HepG2 (cell line): ENCODE results near the gene RAPH1. TPM values are rescaled to one million over a fixed set of nuclear protein-coding genes. Genes with fewer than 3 reads are reported as not detected.
"Not testable (repeated sequence)": the region's sequence is repeated elsewhere in the genome, so short reads cannot be mapped to it uniquely, and the experiment has no call there.

Experiments
- ATAC-seq: fragments of 200-7000 bp; cut with Tn5 transposase; 3 replicates; pipeline ENCODE4 v1.9.1; 2020; ENCODE audit warnings: mild to moderate bottlenecking, moderate library complexity
- BruUV-seq: library from RNA; stranded (reverse); fragments of 400-500 nt; replicated peaks from 2 replicates; lab custom pipeline; 2021; lab: Mats Ljungman, UMichigan
- CTCF ChIA-PET: fragments of 300-600 bp; formaldehyde crosslinking; extraction: SDS; loops from one replicate; lab custom pipeline; 2021; ENCODE audit warnings: low total read pairs, inconsistent platforms, low intra/inter-chr PET ratio; lab: Yijun Ruan, JAX
- POLR2A ChIA-PET: fragments of 350-600 bp; sonication (Branson Sonifier 250); formaldehyde crosslinking; loops from one replicate; lab custom pipeline; 2020; ENCODE audit warnings: antibody characterized with exemption, inconsistent platforms; lab: Yijun Ruan, JAX
- DNase-seq: peaks from one replicate; pipeline ENCODE4 v3.0.0-alpha.2; 2015; ENCODE audit warnings: low spot score
- FAIRE-seq: peaks from 3 replicates; lab custom pipeline; 2011; peaks lifted over from hg19 to GRCh38; lab: Jason Lieb, UNC
- H2AFZ ChIP-seq: one replicate; pipeline ENCODE4 v1.6.1; 2011; ENCODE audit warnings: low read length, inconsistent platforms
- H3K27ac ChIP-seq: fragments of 300-600 bp; 3 replicates; pipeline ENCODE4 v1.8.0; 2011; ENCODE audit warnings: mixed run types, mild to moderate bottlenecking, mixed read lengths, low read length, inconsistent platforms; ENCODE audit not compliant: insufficient read depth; ENCODE audit errors: extremely low read length
- H3K27me3 ChIP-seq, 2 experiments: fragments of 200-600 bp in 1 of 2; 2 replicates in 1 of 2; 3 replicates in 1 of 2; pipeline versions ENCODE4 v1.6.0 to v1.8.0; 2011; ENCODE audit warnings: low read length in 2 of 2, mild to moderate bottlenecking in 2 of 2, moderate library complexity in 2 of 2, inconsistent platforms in 1 of 2; ENCODE audit not compliant: insufficient read depth in 2 of 2, control insufficient read depth in 1 of 2
- H3K36me3 ChIP-seq, 2 experiments: fragments of 200-600 bp in 1 of 2; replicated peaks in 1 of 2; 2 replicates in 1 of 2; 3 replicates in 1 of 2; pipeline versions ENCODE4 v1.5.1 to v1.8.0; 2011; ENCODE audit warnings: low read length in 2 of 2, inconsistent platforms in 1 of 2; ENCODE audit not compliant: insufficient read depth in 2 of 2, control insufficient read depth in 1 of 2
- H3K4me1 ChIP-seq: 2 replicates; pipeline ENCODE4 v1.5.1; 2012; ENCODE audit warnings: low read length, inconsistent platforms; ENCODE audit not compliant: insufficient read depth
- H3K4me2 ChIP-seq: 2 replicates; pipeline ENCODE4 v1.6.0; 2011; ENCODE audit warnings: low read depth, low read length, inconsistent platforms
- H3K4me3 ChIP-seq, 3 experiments: fragments of 200-600 bp in 1 of 3; sonication (generic), shearing (Covaris generic) in 1 of 3; replicated peaks in 1 of 3; 2 replicates each; pipeline ENCODE4 v1.5.1; 2011 to 2016; ENCODE audit warnings: low read length in 3 of 3, inconsistent platforms in 2 of 3, low read depth in 2 of 3, mild to moderate bottlenecking in 2 of 3, control low read depth in 1 of 3, mixed read lengths in 1 of 3; ENCODE audit not compliant: insufficient read depth in 1 of 3
- H3K79me2 ChIP-seq: one replicate; pipeline ENCODE4 v1.6.1; 2011; ENCODE audit warnings: low read length, inconsistent platforms; ENCODE audit not compliant: insufficient read depth
- H3K9ac ChIP-seq: 2 replicates; pipeline ENCODE4 v1.6.0; 2011; ENCODE audit warnings: mild to moderate bottlenecking, low read depth, low read length, inconsistent platforms; ENCODE audit not compliant: insufficient read depth
- H3K9me3 ChIP-seq: 2 replicates; pipeline ENCODE4 v1.5.1; 2012; ENCODE audit warnings: mild to moderate bottlenecking, low read length
- H4K20me1 ChIP-seq: 2 replicates; pipeline ENCODE4 v1.6.0; 2011; ENCODE audit warnings: inconsistent platforms, mild to moderate bottlenecking, low read length, moderate library complexity; ENCODE audit not compliant: insufficient read depth
- HNF4A ChIP-seq: sonication (generic); formaldehyde crosslinking; IDR thresholded peaks from 2 replicates; pipeline ENCODE4 v1.4.0; 2020; ENCODE audit warnings: missing genetic modification reagents
- MIER3 ChIP-seq: IDR thresholded peaks from 2 replicates; pipeline ENCODE4 v1.6.1; 2016; ENCODE audit warnings: missing compliant biosample characterization, borderline replicate concordance
- SMAD1 ChIP-seq: sonication (generic); formaldehyde crosslinking; IDR thresholded peaks from 2 replicates; pipeline ENCODE4 v1.4.0; 2020; ENCODE audit warnings: missing genetic modification reagents, low read depth, mild to moderate bottlenecking, borderline replicate concordance
- TCF7 ChIP-seq: sonication (generic); IDR thresholded peaks from 2 replicates; pipeline ENCODE4 v1.6.1; 2016; ENCODE audit warnings: antibody characterized with exemption, low read depth
- TRIM22 ChIP-seq: fragments of 450-650 bp; IDR thresholded peaks from 2 replicates; pipeline ENCODE4 v1.6.1; 2017
- ZNF431 ChIP-seq: sonication (generic); formaldehyde crosslinking; IDR thresholded peaks from 2 replicates; pipeline ENCODE4 v1.9.0; 2022; ENCODE audit warnings: missing genetic modification reagents, low read depth, mild to moderate bottlenecking, borderline replicate concordance
- ZNF644 ChIP-seq: IDR thresholded peaks from 2 replicates; pipeline ENCODE4 v1.6.1; 2016; ENCODE audit warnings: low read depth
- ZNF777 ChIP-seq: sonication (generic); formaldehyde crosslinking; IDR thresholded peaks from 2 replicates; pipeline ENCODE4 v1.4.0; 2020; ENCODE audit warnings: missing genetic modification reagents
- ZSCAN30 ChIP-seq: sonication (generic); formaldehyde crosslinking; IDR thresholded peaks from 2 replicates; pipeline ENCODE4 v1.5.0; 2020; ENCODE audit warnings: mild to moderate bottlenecking, missing genetic modification reagents
- WGBS: methylation state at CpG from one replicate; pipeline ENCODE4 v1.1.6; 2017; ENCODE audit warnings: low lambda C conversion rate; 5-methylcytosine and 5-hydroxymethylcytosine counted together
- in situ Hi-C: cut with HindIII; loops from 2 replicates; pipeline ENCODE4 v1.10.0; 2017; ENCODE audit warnings: low pct_unique_long_range_greater_than_20kb; ENCODE audit not compliant: extremely low pct_ligation_motif_present
- intact Hi-C: fragments of 100-400 bp; cut with micrococcal nuclease; formaldehyde crosslinking; loops from one replicate; pipeline ENCODE4 v1.10.0; 2022; ENCODE audit not compliant: unreplicated experiment
- polyA plus RNA-seq, 8 experiments: library from polyadenylated mRNA; depleted of rRNA in 3 of 8; stranded (reverse) in 7 of 8; unstranded in 1 of 8; fragments of >200 nt; fragmentation: Illumina TruSeq in 4 of 8; extraction: Trizol in 4 of 8; gene quantifications; 2 replicates each; pipeline versions ENCODE4 v1.2.1 to v1.2.3, GENCODE V29; 2011 to 2016; ENCODE audit warnings: low read depth in 4 of 8, missing spikeins in 1 of 8, mixed read lengths in 1 of 8; ENCODE audit not compliant: insufficient read depth in 1 of 8
- total RNA-seq, 5 experiments: library from RNA; depleted of rRNA; stranded (reverse); fragments of >200 nt; fragmentation: Illumina TruSeq; extraction: Trizol; gene quantifications; 2 replicates each; pipeline ENCODE4 v1.2.3, GENCODE V29; 2016; ENCODE audit warnings: low read depth in 1 of 5
- TF ChIP-seq, protein P1 (sequence below): sonication (generic); formaldehyde crosslinking; IDR thresholded peaks from 2 replicates; pipeline ENCODE4 v1.8.0; 2022; ENCODE audit warnings: mild to moderate bottlenecking, missing genetic modification reagents, borderline replicate concordance

Gene RAPH1
- total and polyA plus RNA-seq, 2 of the 13 experiments (the other 11 are each of a cell fraction or from before 2014, with no cell fraction given) = 5.3 to 6.7 TPM

- Histone ChIP-seq H2AFZ (no peak overlapping the region), H3K4me3 (no peak overlapping the region), H3K4me1 (peaks cover 15% of the 10 kb centered on the region), H3K9me3 (no peaks in the 10 kb centered on the region), H3K9ac (no peak overlapping the region), H3K79me2 (peaks cover 23% of the 10 kb centered on the region), H4K20me1 (no peaks in the 10 kb centered on the region), H3K27ac (no peak overlapping the region), H3K27me3 (no peaks in the 10 kb centered on the region), H3K4me2 (no peak overlapping the region), H3K36me3 (no peaks in the 10 kb centered on the region)
- no peak for ATAC-seq
- TF ChIP-seq ZNF431 (no peak), ZSCAN30 (CRISPR knock-in tag) (no peak), TCF7 (no peak), TRIM22 (no peak), MIER3 (CRISPR knock-in tag) (no peak), SMAD1 (CRISPR knock-in tag) (no peak), ZNF777 (no peak)
- ChIA-PET POLR2A (no interaction called here), CTCF (no interaction called here)
- no TSS peak for BruUV-seq
- intact Hi-C loops = no loop called here
- DNase-seq = no peak
- in situ Hi-C loops = no loop called here
- 98% methylated on average over 2 of the region's 2 CpGs for WGBS
- no peak for FAIRE-seq
Measured at GRCh38 chr2:203510256-203510940, 24.7 kb downstream of the RAPH1 start.

DNA sequence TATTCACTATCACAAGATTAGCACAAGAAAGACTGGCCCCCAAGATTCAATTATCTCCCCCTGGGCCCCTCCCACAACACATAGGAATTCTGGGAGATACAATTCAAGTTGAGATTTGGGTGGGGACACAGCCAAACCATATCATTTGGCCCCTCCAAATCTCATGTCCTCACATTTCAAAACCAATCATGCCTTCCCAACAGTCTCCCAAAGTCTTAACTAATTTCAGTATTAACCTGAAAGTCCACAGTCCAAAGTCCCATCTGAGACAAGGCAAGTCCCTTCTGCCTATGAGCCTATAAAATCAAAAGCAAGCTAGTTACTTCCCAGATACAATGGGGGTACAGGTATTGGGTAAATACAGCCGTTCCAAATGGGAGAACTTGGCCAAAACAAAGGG is 31.6 kb downstream of the RAPH1 start:
- FAIRE-seq, BruUV-seq, H3K27ac ChIP-seq, CTCF ChIA-PET, intact Hi-C loops, DNase-seq: not testable (repeated sequence)
- peak; percentile 49 for TF ChIP-seq HNF4A (CRISPR knock-in tag)
- TF ChIP-seq, protein P1, sequence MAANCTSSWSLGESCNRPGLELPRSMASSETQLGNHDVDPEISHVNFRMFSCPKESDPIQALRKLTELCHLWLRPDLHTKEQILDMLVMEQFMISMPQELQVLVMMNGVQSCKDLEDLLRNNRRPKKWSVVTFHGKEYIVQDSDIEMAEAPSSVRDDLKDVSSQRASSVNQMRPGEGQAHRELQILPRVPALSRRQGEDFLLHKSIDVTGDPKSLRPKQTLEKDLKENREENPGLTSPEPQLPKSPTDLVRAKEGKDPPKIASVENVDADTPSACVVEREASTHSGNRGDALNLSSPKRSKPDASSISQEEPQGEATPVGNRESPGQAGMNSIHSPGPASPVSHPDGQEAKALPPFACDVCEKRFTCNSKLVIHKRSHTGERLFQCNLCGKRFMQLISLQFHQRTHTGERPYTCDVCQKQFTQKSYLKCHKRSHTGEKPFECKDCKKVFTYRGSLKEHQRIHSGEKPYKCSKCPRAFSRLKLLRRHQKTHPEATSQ (CRISPR knock-in tag) = peak; percentile 74; the same call in 1 of the 2 replicates
- TF ChIP-seq ZNF644 (CRISPR knock-in tag) = 0 out of 2 replicates have a peak, but pooled peaks have one; percentile 24
- TF ChIP-seq, all 625 proteins: peak for 3; not testable (repeated sequence) for 622
- H3K79me2 ChIP-seq = peaks cover 12% of the 10 kb centered on the region
- H3K4me3 ChIP-seq, H4K20me1 ChIP-seq, H3K9me3 ChIP-seq, in situ Hi-C loops, H3K27me3 ChIP-seq, ATAC-seq, H3K36me3 ChIP-seq, H3K4me2 ChIP-seq, H3K4me1 ChIP-seq, H2AFZ ChIP-seq, H3K9ac ChIP-seq: not testable (repeated sequence)
- POLR2A ChIA-PET = interaction anchor here (0.9 kb wide), 1 partner anchor 32 kb away, joined by 3 read pairs; the partner anchor contains the start of gene RAPH1
- WGBS = 100% methylated on average over 1 of the region's 1 CpG
